ENCODE measurements around the gene SLC37A3.

DNA sequence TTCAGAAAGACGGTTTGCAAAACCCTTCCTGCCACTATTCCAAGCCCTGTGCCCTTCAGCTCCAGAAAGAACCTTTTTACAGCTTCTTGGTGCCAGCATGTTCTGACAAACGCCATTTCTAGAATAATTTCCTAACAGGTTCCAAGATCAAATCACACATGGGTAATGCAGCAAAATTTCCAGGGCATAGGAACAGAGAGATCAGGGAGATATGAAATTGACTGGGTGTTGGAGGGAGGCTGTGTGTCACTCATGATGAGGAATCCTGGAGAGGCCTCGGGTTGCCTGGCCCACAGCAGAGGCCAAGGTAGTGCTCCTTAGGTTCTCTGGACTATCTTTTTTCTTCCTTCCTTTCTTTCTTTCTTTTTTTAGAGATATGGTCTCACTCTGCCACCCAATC lies 35.1 kb upstream of the SLC37A3 start:
- TF ChIP-seq CTCF (IDR thresholded peaks at IDR 0.05) (no peak), POLR2A (IDR thresholded peaks at IDR 0.05) (no peak), EP300 (IDR thresholded peaks at IDR 0.05) (no peak)
